ENCODE results near the gene GNB4. TPM values are rescaled to one million over a fixed set of nuclear protein-coding genes. Genes with fewer than 3 reads are reported as not detected.

GNB4 gene
- total and polyA plus RNA-seq, 10 of the 15 experiments (the other 5 are each of a cell fraction or from before 2014, with no cell fraction given), result 0.14 to 3.4 (median 1.8) TPM

DNA sequence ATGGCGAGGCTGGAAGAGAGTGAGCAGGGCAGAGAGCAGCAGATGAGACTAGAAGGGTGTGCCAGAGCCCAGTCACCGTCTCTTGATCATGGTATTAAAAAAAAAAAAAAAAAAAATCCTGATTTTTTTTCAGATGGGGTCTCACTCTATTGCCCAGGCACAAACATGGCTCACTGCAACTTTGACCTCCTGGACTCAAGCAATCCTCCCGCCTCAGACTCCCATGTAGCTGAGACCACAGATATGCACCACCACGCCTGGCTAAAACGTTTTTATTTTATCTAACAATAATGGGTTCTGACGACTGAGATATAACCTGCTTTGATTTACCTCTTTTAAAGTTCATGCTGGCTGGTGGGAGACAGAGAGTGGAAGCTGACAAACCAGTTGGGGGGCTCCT is 4.0 kb downstream of the GNB4 start:
- SMC1A ChIA-PET (ENCODE audit: uncharacterized antibody, unreplicated experiment), result no interaction called here
- FAIRE-seq (no peak), DNase-seq (ENCODE audit: low read depth, low spot score) (no peak), ATAC-seq (no peak)
- no TSS peak for BruUV-seq (replicated peaks)
- Histone ChIP-seq H3K27me3 (replicated peaks in 1 of 2; ENCODE audit: control insufficient read depth in 2 of 2, insufficient read depth in 2 of 2, low read length in 1 of 2) (no peaks in the 10 kb centered on the region), H3K9ac (ENCODE audit: control insufficient read depth, insufficient read depth, low read length) (no peak overlapping the region), H3K9me3 (replicated peaks; ENCODE audit: control insufficient read depth, insufficient read depth, low read length) (no peaks in the 10 kb centered on the region), H2AFZ (ENCODE audit: control insufficient read depth, low read depth, low read length) (no peak overlapping the region), H3K4me3 (no peak overlapping the region), H3K4me1 (ENCODE audit: control insufficient read depth, insufficient read depth, low read length) (no peaks in the 10 kb centered on the region; the same call in 1 of the 2 replicates), H3K27ac (ENCODE audit: control insufficient read depth, insufficient read depth) (no peak overlapping the region), H3K4me2 (ENCODE audit: control insufficient read depth, insufficient read depth) (no peak overlapping the region), H3K79me2 (ENCODE audit: control insufficient read depth, insufficient read depth, low read length) (no peaks in the 10 kb centered on the region), H3K36me3 (ENCODE audit: control insufficient read depth in 2 of 2, insufficient read depth in 2 of 2, low read length in 1 of 2) (no peaks in the 10 kb centered on the region), H4K20me1 (ENCODE audit: control insufficient read depth, insufficient read depth) (no peaks in the 10 kb centered on the region)
- in situ Hi-C loops (cut with MboI), result no loop called here
- intact Hi-C loops (cut with micrococcal nuclease; ENCODE audit: unreplicated experiment), result loop anchor here (2.0 kb wide), 1 partner anchor 112 kb away; no protein-coding TSS in a partner anchor
- POLR2A ChIA-PET, result no interaction called here
- CTCF ChIA-PET, result interaction anchor here (0.6 to 1.1 kb wide), 3 partner anchors 13 to 238 kb away, joined by 3 to 5 read pairs (median 3); no protein-coding TSS in a partner anchor
- WGBS (ENCODE audit: insufficient coverage, insufficient replicate concordance, low lambda C conversion rate, missing lambda C conversion rate), result 69% methylated on average over 6 of the region's 6 CpGs
- TF ChIP-seq FOS (IDR thresholded peaks at IDR 0.05; ENCODE audit: borderline replicate concordance, extremely low read depth, insufficient read length), result no peak
- no peak for TF ChIP-seq CBFB (IDR thresholded peaks at IDR 0.05; ENCODE audit: low read depth)
- TF ChIP-seq WRNIP1 (IDR thresholded peaks at IDR 0.05; ENCODE audit: borderline replicate concordance, low read depth, low read length), result no peak
- RAD21 ChIA-PET (ENCODE audit: unreplicated experiment), result interaction anchor here (0.5 kb wide), 1 partner anchor 111 kb away, joined by 4 read pairs; no protein-coding TSS in a partner anchor

DNA sequence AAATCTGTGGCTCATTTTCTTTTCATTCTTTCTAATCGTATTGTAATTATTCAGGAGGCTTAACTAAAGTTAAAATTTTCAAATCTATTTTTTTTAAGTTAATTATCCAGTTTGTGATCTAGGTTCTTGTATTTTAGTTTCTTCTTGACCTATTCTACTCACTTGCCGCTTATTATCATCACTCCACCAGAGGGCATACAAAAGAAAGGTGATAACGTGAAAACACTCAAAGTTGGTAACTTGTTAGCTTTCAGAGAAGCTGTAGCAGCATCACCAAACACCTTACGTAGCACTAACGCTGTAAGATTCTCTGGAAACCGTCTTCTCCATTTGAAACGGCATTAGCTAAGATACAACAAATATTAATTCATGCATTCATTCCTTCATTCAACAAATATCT is 4.8 kb downstream of the GNB4 start:
- Histone ChIP-seq H3K4me1 (ENCODE audit: control insufficient read depth, insufficient read depth, low read length) (no peaks in the 10 kb centered on the region; the same call in 1 of the 2 replicates), H3K36me3 (ENCODE audit: control insufficient read depth in 2 of 2, insufficient read depth in 2 of 2, low read length in 1 of 2) (no peaks in the 10 kb centered on the region), H3K9ac (ENCODE audit: control insufficient read depth, insufficient read depth, low read length) (no peak overlapping the region), H3K4me3 (no peak overlapping the region), H3K9me3 (replicated peaks; ENCODE audit: control insufficient read depth, insufficient read depth, low read length) (no peaks in the 10 kb centered on the region), H2AFZ (ENCODE audit: control insufficient read depth, low read depth, low read length) (no peak overlapping the region), H3K79me2 (ENCODE audit: control insufficient read depth, insufficient read depth, low read length) (no peaks in the 10 kb centered on the region), H3K27ac (ENCODE audit: control insufficient read depth, insufficient read depth) (no peak overlapping the region), H4K20me1 (ENCODE audit: control insufficient read depth, insufficient read depth) (no peaks in the 10 kb centered on the region), H3K4me2 (ENCODE audit: control insufficient read depth, insufficient read depth) (no peak overlapping the region), H3K27me3 (replicated peaks in 1 of 2; ENCODE audit: control insufficient read depth in 2 of 2, insufficient read depth in 2 of 2, low read length in 1 of 2) (no peaks in the 10 kb centered on the region)
- SMC1A ChIA-PET (ENCODE audit: uncharacterized antibody, unreplicated experiment), result interaction anchor here (0.6 kb wide), 1 partner anchor 16 kb away, joined by 3 read pairs; no protein-coding TSS in a partner anchor
- RAD21 ChIA-PET (ENCODE audit: unreplicated experiment), result interaction anchor here (0.5 kb wide), 1 partner anchor 112 kb away, joined by 4 read pairs; no protein-coding TSS in a partner anchor
- CTCF ChIA-PET, result interaction anchor here (1.0 to 1.1 kb wide), 2 partner anchors 14 to 111 kb away, joined by 3 read pairs; no protein-coding TSS in a partner anchor
- 47% methylated on average over 7 of the region's 7 CpGs for WGBS (ENCODE audit: insufficient coverage, insufficient replicate concordance, low lambda C conversion rate, missing lambda C conversion rate)
- peak; percentile 38 for FAIRE-seq
- POLR2A ChIA-PET, result no interaction called here
- no TSS peak for BruUV-seq (replicated peaks)
- in situ Hi-C loops (cut with MboI) (no loop called here), intact Hi-C loops (cut with micrococcal nuclease; ENCODE audit: unreplicated experiment) (loop anchor here (2.0 kb wide), 1 partner anchor 112 kb away; no protein-coding TSS in a partner anchor)
- no peak for ATAC-seq
- DNase-seq (ENCODE audit: low read depth, low spot score), result no peak
- TF ChIP-seq IKZF1 (conservative IDR thresholded peaks at IDR 0.05) (no peak), KAT2A (conservative IDR thresholded peaks at IDR 0.05; ENCODE audit: control insufficient read depth, low read depth, low read length) (no peak), CEBPB (IDR thresholded peaks at IDR 0.05; ENCODE audit: borderline replicate concordance in 1 of 2, low read depth in 2 of 2, low read length in 2 of 2) (no peak), POLR2AphosphoS5 (IDR thresholded peaks at IDR 0.05; ENCODE audit: low read length) (no peak), RAD21 (IDR thresholded peaks at IDR 0.05; ENCODE audit: insufficient read depth, low read depth, low read length) (peak; percentile 26; the same call in 1 of the 2 replicates)
- TF ChIP-seq, protein P1, sequence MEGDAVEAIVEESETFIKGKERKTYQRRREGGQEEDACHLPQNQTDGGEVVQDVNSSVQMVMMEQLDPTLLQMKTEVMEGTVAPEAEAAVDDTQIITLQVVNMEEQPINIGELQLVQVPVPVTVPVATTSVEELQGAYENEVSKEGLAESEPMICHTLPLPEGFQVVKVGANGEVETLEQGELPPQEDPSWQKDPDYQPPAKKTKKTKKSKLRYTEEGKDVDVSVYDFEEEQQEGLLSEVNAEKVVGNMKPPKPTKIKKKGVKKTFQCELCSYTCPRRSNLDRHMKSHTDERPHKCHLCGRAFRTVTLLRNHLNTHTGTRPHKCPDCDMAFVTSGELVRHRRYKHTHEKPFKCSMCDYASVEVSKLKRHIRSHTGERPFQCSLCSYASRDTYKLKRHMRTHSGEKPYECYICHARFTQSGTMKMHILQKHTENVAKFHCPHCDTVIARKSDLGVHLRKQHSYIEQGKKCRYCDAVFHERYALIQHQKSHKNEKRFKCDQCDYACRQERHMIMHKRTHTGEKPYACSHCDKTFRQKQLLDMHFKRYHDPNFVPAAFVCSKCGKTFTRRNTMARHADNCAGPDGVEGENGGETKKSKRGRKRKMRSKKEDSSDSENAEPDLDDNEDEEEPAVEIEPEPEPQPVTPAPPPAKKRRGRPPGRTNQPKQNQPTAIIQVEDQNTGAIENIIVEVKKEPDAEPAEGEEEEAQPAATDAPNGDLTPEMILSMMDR (IDR thresholded peaks at IDR 0.05 in 2 of 3, conservative IDR thresholded peaks at IDR 0.05 in 1 of 3; ENCODE audit: control insufficient read depth in 2 of 3, extremely low read depth in 1 of 3, insufficient read depth in 1 of 3, low read depth in 3 of 3, low read length in 3 of 3), result peak; percentile 5 to 35 (median 29); a peak in 3 of 6 replicates
- TF ChIP-seq, protein P2, sequence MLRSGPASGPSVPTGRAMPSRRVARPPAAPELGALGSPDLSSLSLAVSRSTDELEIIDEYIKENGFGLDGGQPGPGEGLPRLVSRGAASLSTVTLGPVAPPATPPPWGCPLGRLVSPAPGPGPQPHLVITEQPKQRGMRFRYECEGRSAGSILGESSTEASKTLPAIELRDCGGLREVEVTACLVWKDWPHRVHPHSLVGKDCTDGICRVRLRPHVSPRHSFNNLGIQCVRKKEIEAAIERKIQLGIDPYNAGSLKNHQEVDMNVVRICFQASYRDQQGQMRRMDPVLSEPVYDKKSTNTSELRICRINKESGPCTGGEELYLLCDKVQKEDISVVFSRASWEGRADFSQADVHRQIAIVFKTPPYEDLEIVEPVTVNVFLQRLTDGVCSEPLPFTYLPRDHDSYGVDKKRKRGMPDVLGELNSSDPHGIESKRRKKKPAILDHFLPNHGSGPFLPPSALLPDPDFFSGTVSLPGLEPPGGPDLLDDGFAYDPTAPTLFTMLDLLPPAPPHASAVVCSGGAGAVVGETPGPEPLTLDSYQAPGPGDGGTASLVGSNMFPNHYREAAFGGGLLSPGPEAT (IDR thresholded peaks at IDR 0.05; ENCODE audit: low read depth), result no peak
- TF ChIP-seq, protein P3, sequence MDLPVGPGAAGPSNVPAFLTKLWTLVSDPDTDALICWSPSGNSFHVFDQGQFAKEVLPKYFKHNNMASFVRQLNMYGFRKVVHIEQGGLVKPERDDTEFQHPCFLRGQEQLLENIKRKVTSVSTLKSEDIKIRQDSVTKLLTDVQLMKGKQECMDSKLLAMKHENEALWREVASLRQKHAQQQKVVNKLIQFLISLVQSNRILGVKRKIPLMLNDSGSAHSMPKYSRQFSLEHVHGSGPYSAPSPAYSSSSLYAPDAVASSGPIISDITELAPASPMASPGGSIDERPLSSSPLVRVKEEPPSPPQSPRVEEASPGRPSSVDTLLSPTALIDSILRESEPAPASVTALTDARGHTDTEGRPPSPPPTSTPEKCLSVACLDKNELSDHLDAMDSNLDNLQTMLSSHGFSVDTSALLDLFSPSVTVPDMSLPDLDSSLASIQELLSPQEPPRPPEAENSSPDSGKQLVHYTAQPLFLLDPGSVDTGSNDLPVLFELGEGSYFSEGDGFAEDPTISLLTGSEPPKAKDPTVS (IDR thresholded peaks at IDR 0.05; ENCODE audit: low read depth, low read length), result no peak

Data from GM12878 (cell line).